Measurements from ENCODE around the gene ANKRD18A.

DNA sequence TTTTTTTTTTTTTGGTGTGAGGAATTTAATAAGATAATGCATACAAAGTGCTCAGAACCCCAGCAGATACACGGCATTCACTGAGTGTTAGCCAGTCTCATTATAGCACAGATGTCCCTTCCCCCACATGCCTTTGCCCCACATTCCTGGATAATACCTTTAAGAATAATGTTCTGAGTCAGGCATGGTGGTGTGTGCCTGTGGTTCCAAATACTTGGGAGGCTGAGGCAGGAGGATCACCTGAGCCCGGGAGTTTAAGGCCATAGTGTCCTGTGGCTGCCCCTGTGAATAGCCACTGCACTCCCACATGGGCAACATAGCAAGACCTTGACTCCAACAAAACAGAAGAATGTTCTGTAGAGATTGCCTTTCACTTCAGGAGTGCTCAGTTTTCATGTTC is 24.2 kb upstream of the ANKRD18A start:
- no peak for TF ChIP-seq EZH2 (IDR thresholded peaks at IDR 0.05; ENCODE audit: borderline replicate concordance, insufficient read depth, low read length, poor library complexity, severe bottlenecking)
- TF ChIP-seq CTCF (IDR thresholded peaks at IDR 0.05; ENCODE audit: poor library complexity, severe bottlenecking) = no peak

All from neural cell (in vitro differentiated cells).